ENCODE measurements around the gene CDHR4.
"Not testable (repeated sequence)": the region's sequence is repeated elsewhere in the genome, so short reads cannot be mapped to it uniquely, and the experiment has no call there.

CDHR4 gene

GRCh38 chr3:49802719-49803464 lies 3.2 kb upstream of the CDHR4 start, which contains the start of gene INKA1:
INKA1 (plus strand) TSS chr3:49803261; CDS start chr3:49803393, 132 bp downstream.
- DNase-seq (ENCODE audit: low spot score): peak; percentile 96

- no peak for DNase-seq (ENCODE audit: low spot score)
Observed at GRCh38 chr3:49801160-49801559, 1.5 kb upstream of the CDHR4 start.

- DNase-seq (ENCODE audit: low spot score): no peak
Observed at GRCh38 chr3:49799105-49799504, 568 bp downstream of the CDHR4 start.

GRCh38 chr3:49794926-49795905 lies 4.5 kb downstream of the CDHR4 start:
- no peak for DNase-seq (ENCODE audit: low spot score)

- DNase-seq (ENCODE audit: low spot score): no peak
Observed at GRCh38 chr3:49794431-49794830, 5.2 kb downstream of the CDHR4 start.

- no peak for DNase-seq (ENCODE audit: low spot score)
Observed at GRCh38 chr3:49793486-49794085, 6.1 kb downstream of the CDHR4 start.

GRCh38 chr3:49792371-49793150 lies 7.1 kb downstream of the CDHR4 start:
- DNase-seq (ENCODE audit: low spot score): no peak

GRCh38 chr3:49791571-49791970 lies 8.1 kb downstream of the CDHR4 start:
- DNase-seq (ENCODE audit: low spot score): no peak

- DNase-seq (ENCODE audit: low spot score): no peak
Observed at GRCh38 chr3:49790626-49791411, 8.9 kb downstream of the CDHR4 start.

- no peak for DNase-seq (ENCODE audit: low spot score)
Observed at GRCh38 chr3:49788056-49788455, 11.6 kb downstream of the CDHR4 start.

GRCh38 chr3:49787536-49787935 lies 12.1 kb downstream of the CDHR4 start:
- DNase-seq (ENCODE audit: low spot score): no peak

- DNase-seq (ENCODE audit: low spot score): no peak
Observed at GRCh38 chr3:49787182-49787464, 12.6 kb downstream of the CDHR4 start.

GRCh38 chr3:49786357-49787181 lies 13.1 kb downstream of the CDHR4 start, which contains the start of gene IP6K1:
IP6K1 (minus strand) TSS chr3:49786542; CDS start chr3:49748040, 38,502 bp downstream.
- DNase-seq (ENCODE audit: low spot score): peak; percentile 100

- DNase-seq (ENCODE audit: low spot score): peak; percentile 60
Observed at GRCh38 chr3:49785565-49786356, 13.9 kb downstream of the CDHR4 start.

- DNase-seq (ENCODE audit: low spot score): not testable (repeated sequence)
Observed at GRCh38 chr3:49782277-49782676, 17.4 kb downstream of the CDHR4 start.

- no peak for DNase-seq (ENCODE audit: low spot score)
Observed at GRCh38 chr3:49781415-49782199, 18.1 kb downstream of the CDHR4 start.

GRCh38 chr3:49780975-49781365 lies 18.7 kb downstream of the CDHR4 start:
- DNase-seq (ENCODE audit: low spot score): not testable (repeated sequence)
